ENCODE results near the gene ACVR1. TPM values are rescaled to one million over a fixed set of nuclear protein-coding genes. Genes with fewer than 3 reads are reported as not detected.

Gene ACVR1
- total and polyA plus RNA-seq, 3 experiments from 2014 or later, result 9.5 to 18.3 (median 14.8) TPM

- Mint-ChIP-seq H3K4me3 (no peak overlapping the region), H3K27ac (no peak overlapping the region), H3K36me3 (peaks cover 0 to 22% (median 10%) of the 10 kb centered on the region in 3 donors), H3K9me3 (peaks cover 18 to 23% (median 19%) of the 10 kb centered on the region in 5 donors), H3K4me1 (no peaks in the 10 kb centered on the region), H3K27me3 (peaks cover 2 to 6% of the 10 kb centered on the region in 2 donors)
- ChIA-PET POLR2A (no interaction called here), CTCF (no interaction called here)
- H3K4me1 ChIP-seq (ENCODE audit: insufficient read depth, low read length), result no peaks in the 10 kb centered on the region
- no peaks in the 10 kb centered on the region for H3K36me3 ChIP-seq (ENCODE audit: insufficient read depth, low read length)
- no peak for DNase-seq
- H3K4me3 ChIP-seq (ENCODE audit: low read length), result no peak overlapping the region
- no peak overlapping the region for H3K27ac ChIP-seq (ENCODE audit: low read depth, low read length)
- H3K27me3 ChIP-seq (ENCODE audit: insufficient read depth, low read length, poor library complexity, severe bottlenecking), result no peaks in the 10 kb centered on the region
- H3K9me3 ChIP-seq (ENCODE audit: low read length), result peaks cover 5% of the 10 kb centered on the region
Observed at GRCh38 chr2:157698430-157698829, 177.7 kb downstream of the ACVR1 start.

GRCh38 chr2:157696036-157696435 lies 180.1 kb downstream of the ACVR1 start:
- no peak for DNase-seq
- H3K9me3 ChIP-seq (ENCODE audit: low read length), result peaks cover 3% of the 10 kb centered on the region
- H3K27me3 ChIP-seq (ENCODE audit: insufficient read depth, low read length, poor library complexity, severe bottlenecking), result no peaks in the 10 kb centered on the region
- no peak overlapping the region for H3K27ac ChIP-seq (ENCODE audit: low read depth, low read length)
- no peaks in the 10 kb centered on the region for H3K4me1 ChIP-seq (ENCODE audit: insufficient read depth, low read length)
- H3K36me3 ChIP-seq (ENCODE audit: insufficient read depth, low read length), result no peaks in the 10 kb centered on the region
- Mint-ChIP-seq H3K4me1 (no peaks in the 10 kb centered on the region), H3K27me3 (peaks cover 4 to 5% of the 10 kb centered on the region in 2 donors), H3K27ac (no peak overlapping the region), H3K36me3 (peaks cover 0 to 10% (median 6%) of the 10 kb centered on the region in 3 donors), H3K4me3 (no peak overlapping the region), H3K9me3 (peaks cover 9 to 14% (median 13%) of the 10 kb centered on the region in 5 donors)
- no peak overlapping the region for H3K4me3 ChIP-seq (ENCODE audit: low read length)
- POLR2A ChIA-PET, result no interaction called here
- CTCF ChIA-PET, result no interaction called here

GRCh38 chr2:157692768-157693167 lies 183.4 kb downstream of the ACVR1 start:
- H3K9me3 ChIP-seq (ENCODE audit: low read length), result no peaks in the 10 kb centered on the region
- no peaks in the 10 kb centered on the region for H3K36me3 ChIP-seq (ENCODE audit: insufficient read depth, low read length)
- CTCF ChIA-PET, result no interaction called here
- no peaks in the 10 kb centered on the region for H3K4me1 ChIP-seq (ENCODE audit: insufficient read depth, low read length)
- peaks cover 2 to 4% of the 10 kb centered on the region in 2 donors for H3K27me3 Mint-ChIP-seq
- no peak for DNase-seq
- H3K36me3 Mint-ChIP-seq, result no peaks in the 10 kb centered on the region
- H3K4me3 ChIP-seq (ENCODE audit: low read length), result no peak overlapping the region
- H3K9me3 Mint-ChIP-seq, result peaks cover 0 to 2% (median 0%) of the 10 kb centered on the region in 5 donors
- no peak overlapping the region for H3K27ac Mint-ChIP-seq
- POLR2A ChIA-PET, result no interaction called here
- no peaks in the 10 kb centered on the region for H3K27me3 ChIP-seq (ENCODE audit: insufficient read depth, low read length, poor library complexity, severe bottlenecking)
- no peaks in the 10 kb centered on the region for H3K4me1 Mint-ChIP-seq
- H3K4me3 Mint-ChIP-seq, result no peak overlapping the region
- no peak overlapping the region for H3K27ac ChIP-seq (ENCODE audit: low read depth, low read length)

- Mint-ChIP-seq H3K4me1 (no peaks in the 10 kb centered on the region), H3K4me3 (no peak overlapping the region), H3K27ac (no peak overlapping the region), H3K36me3 (no peaks in the 10 kb centered on the region), H3K9me3 (peaks cover 0 to 2% (median 0%) of the 10 kb centered on the region in 5 donors), H3K27me3 (peaks cover 2 to 4% of the 10 kb centered on the region in 2 donors)
- Histone ChIP-seq H3K27ac (ENCODE audit: low read depth, low read length) (no peak overlapping the region), H3K27me3 (ENCODE audit: insufficient read depth, low read length, poor library complexity, severe bottlenecking) (no peaks in the 10 kb centered on the region), H3K9me3 (ENCODE audit: low read length) (no peaks in the 10 kb centered on the region), H3K4me3 (ENCODE audit: low read length) (no peak overlapping the region), H3K4me1 (ENCODE audit: insufficient read depth, low read length) (no peaks in the 10 kb centered on the region), H3K36me3 (ENCODE audit: insufficient read depth, low read length) (no peaks in the 10 kb centered on the region)
- POLR2A ChIA-PET, result no interaction called here
- no peak for DNase-seq
- CTCF ChIA-PET, result no interaction called here
Observed at GRCh38 chr2:157691695-157692094, 184.4 kb downstream of the ACVR1 start.

- ChIA-PET CTCF (no interaction called here), POLR2A (no interaction called here)
- H3K27me3 ChIP-seq (ENCODE audit: insufficient read depth, low read length, poor library complexity, severe bottlenecking), result no peaks in the 10 kb centered on the region
- no peak overlapping the region for H3K4me3 ChIP-seq (ENCODE audit: low read length)
- no peak overlapping the region for H3K4me3 Mint-ChIP-seq
- H3K36me3 Mint-ChIP-seq, result no peaks in the 10 kb centered on the region
- no peaks in the 10 kb centered on the region for H3K36me3 ChIP-seq (ENCODE audit: insufficient read depth, low read length)
- no peaks in the 10 kb centered on the region for H3K4me1 ChIP-seq (ENCODE audit: insufficient read depth, low read length)
- DNase-seq, result no peak
- no peaks in the 10 kb centered on the region for H3K4me1 Mint-ChIP-seq
- no peak overlapping the region for H3K27ac Mint-ChIP-seq
- peaks cover 0 to 2% (median 0%) of the 10 kb centered on the region in 5 donors for H3K9me3 Mint-ChIP-seq
- no peaks in the 10 kb centered on the region for H3K9me3 ChIP-seq (ENCODE audit: low read length)
- no peak overlapping the region for H3K27ac ChIP-seq (ENCODE audit: low read depth, low read length)
- peaks cover 2 to 4% of the 10 kb centered on the region in 2 donors for H3K27me3 Mint-ChIP-seq
Observed at GRCh38 chr2:157691131-157691530, 185.0 kb downstream of the ACVR1 start.

Other genes with a start within 250 kb of the ACVR1 start
- under 1 TPM; 0.61 to 0.66 TPM for gene ACVR1C, start 247.5 kb downstream of the ACVR1 start, total RNA-seq
- gene ACVR1C, start 247.5 kb downstream of the ACVR1 start, polyA plus RNA-seq, result 0.60 TPM
- not detected for gene UPP2, start 225.5 kb upstream of the ACVR1 start, total RNA-seq
- not detected for gene UPP2, start 225.5 kb upstream of the ACVR1 start, polyA plus RNA-seq